IMR-90 (cell line): ENCODE measurements around the gene EFNA5. TPM values are rescaled to one million over a fixed set of nuclear protein-coding genes. Genes with fewer than 3 reads are reported as not detected.

Source experiments
- ATAC-seq: fragments of 200-7000 bp; cut with Tn5 transposase; 2 replicates; pipeline ENCODE4 v1.9.1; 2020; ENCODE audit warnings: low read depth, mild to moderate bottlenecking, moderate library complexity
- BruUV-seq: library from RNA; stranded (reverse); fragments of 400-500 nt; replicated peaks from 2 replicates; lab custom pipeline; 2021; lab: Mats Ljungman, UMichigan
- CTCF ChIA-PET: fragments of 300-600 bp; formaldehyde crosslinking; extraction: SDS; loops from one replicate; lab custom pipeline; 2021; ENCODE audit warnings: antibody characterized with exemption; lab: Yijun Ruan, JAX
- POLR2A ChIA-PET: fragments of 300-600 bp; sonication (Branson Sonifier 250); formaldehyde crosslinking; loops from one replicate; lab custom pipeline; 2022; ENCODE audit warnings: antibody characterized with exemption; ENCODE audit not compliant: unreplicated experiment; lab: Charles Lee
- DNase-seq: peaks from one replicate; pipeline ENCODE4 v3.0.0; 2013
- H2AFZ ChIP-seq: replicated peaks from 2 replicates; pipeline ENCODE3; 2013; ENCODE audit warnings: low read length, mild to moderate bottlenecking; ENCODE audit not compliant: poor library complexity
- H2AK5ac ChIP-seq: 2 replicates; pipeline ENCODE4 v1.6.1; 2013; ENCODE audit warnings: low read depth, low read length, inconsistent platforms
- H2AK9ac ChIP-seq: replicated peaks from 2 replicates; pipeline ENCODE3; 2013; ENCODE audit warnings: mild to moderate bottlenecking, low read depth, low read length, moderate library complexity; ENCODE audit not compliant: poor library complexity
- H2BK120ac ChIP-seq: 2 replicates; pipeline ENCODE4 v1.6.1; 2013; ENCODE audit warnings: low read depth, low read length, inconsistent platforms
- H2BK15ac ChIP-seq: 3 replicates; pipeline ENCODE4 v1.6.1; 2013; ENCODE audit warnings: low read depth, low read length, inconsistent platforms
- H2BK20ac ChIP-seq: 2 replicates; pipeline ENCODE4 v1.6.1; 2013; ENCODE audit warnings: low read depth, mild to moderate bottlenecking, inconsistent platforms, low read length, moderate library complexity
- H2BK5ac ChIP-seq: 2 replicates; pipeline ENCODE4 v1.6.1; 2013; ENCODE audit warnings: mild to moderate bottlenecking, low read depth, low read length, inconsistent platforms; ENCODE audit not compliant: poor library complexity, severe bottlenecking
- H3K14ac ChIP-seq: replicated peaks from 2 replicates; pipeline ENCODE4 v1.6.1; 2013; ENCODE audit warnings: low read depth, low read length, inconsistent platforms
- H3K18ac ChIP-seq: 2 replicates; pipeline ENCODE4 v1.6.1; 2013; ENCODE audit warnings: low read depth, low read length, control low read depth
- H3K23ac ChIP-seq: 2 replicates; pipeline ENCODE4 v1.6.1; 2013; ENCODE audit warnings: low read depth, low read length, inconsistent platforms
- H3K27ac ChIP-seq: 2 replicates; pipeline ENCODE4 v1.5.1; 2013; ENCODE audit warnings: mild to moderate bottlenecking, control low read depth, low read length; ENCODE audit not compliant: insufficient read depth
- H3K27me3 ChIP-seq: 2 replicates; pipeline ENCODE4 v1.6.1; 2013; ENCODE audit warnings: low read length; ENCODE audit not compliant: control insufficient read depth, insufficient read depth
- H3K36me3 ChIP-seq: 2 replicates; pipeline ENCODE4 v1.6.1; 2013; ENCODE audit warnings: low read length, mixed read lengths; ENCODE audit not compliant: control insufficient read depth, insufficient read depth
- H3K4ac ChIP-seq: 2 replicates; pipeline ENCODE4 v1.6.1; 2013; ENCODE audit warnings: low read depth, low read length, inconsistent platforms
- H3K4me1 ChIP-seq: 2 replicates; pipeline ENCODE4 v1.6.1; 2013; ENCODE audit warnings: low read length, mixed read lengths; ENCODE audit not compliant: control insufficient read depth, insufficient read depth
- H3K4me2 ChIP-seq: 2 replicates; pipeline ENCODE4 v1.6.1; 2013; ENCODE audit warnings: low read depth, mild to moderate bottlenecking, control low read depth, low read length, moderate library complexity
- H3K4me3 ChIP-seq: 2 replicates; pipeline ENCODE4 v1.5.1; 2013; ENCODE audit warnings: low read depth, mild to moderate bottlenecking, control low read depth, low read length, moderate library complexity; ENCODE audit not compliant: insufficient read depth
- H3K56ac ChIP-seq: 2 replicates; pipeline ENCODE4 v1.6.1; 2013; ENCODE audit warnings: low read length, inconsistent platforms; ENCODE audit not compliant: insufficient read depth; ENCODE audit errors: extremely low read depth
- H3K79me1 ChIP-seq, 2 experiments: 2 replicates each; pipeline ENCODE4 v1.6.1; 2013; ENCODE audit warnings: low read length in 2 of 2, inconsistent platforms in 1 of 2, low read depth in 1 of 2
- H3K9ac ChIP-seq: 2 replicates; pipeline ENCODE4 v1.6.1; 2013; ENCODE audit warnings: low read depth, low read length, control low read depth
- H3K9me1 ChIP-seq: 2 replicates; pipeline ENCODE4 v1.6.1; 2013; ENCODE audit warnings: low read length, inconsistent platforms; ENCODE audit not compliant: insufficient read depth
- H3K9me3 ChIP-seq: 2 replicates; pipeline ENCODE4 v1.6.1; 2013; ENCODE audit warnings: low read length; ENCODE audit not compliant: control insufficient read depth, insufficient read depth
- H4K20me1 ChIP-seq: 2 replicates; pipeline ENCODE4 v1.6.1; 2013; ENCODE audit warnings: low read length, inconsistent platforms; ENCODE audit not compliant: insufficient read depth
- H4K5ac ChIP-seq: 2 replicates; pipeline ENCODE4 v1.6.1; 2013; ENCODE audit warnings: mild to moderate bottlenecking, low read depth, low read length, control low read depth
- H4K8ac ChIP-seq, 2 experiments: 2 replicates each; pipeline ENCODE4 v1.6.1; 2013; ENCODE audit warnings: low read depth in 2 of 2, low read length in 2 of 2, control low read depth in 1 of 2, inconsistent platforms in 1 of 2
- H4K91ac ChIP-seq: 2 replicates; pipeline ENCODE4 v1.6.1; 2013; ENCODE audit warnings: low read depth, low read length, inconsistent platforms; ENCODE audit not compliant: insufficient read depth
- CTCF ChIP-seq: conservative IDR thresholded peaks from 2 replicates; pipeline ENCODE4 v1.5.1; 2012; ENCODE audit warnings: mild to moderate bottlenecking, low read depth, low read length, improper control_type of control experiment
- FOS ChIP-seq: fragments of 150-350 bp; IDR thresholded peaks from 2 replicates; pipeline ENCODE4 v1.6.1; 2016; ENCODE audit warnings: low read depth, low read length
- SMC3 ChIP-seq: fragments of 150-350 bp; IDR thresholded peaks from 2 replicates; pipeline ENCODE4 v1.6.1; 2016; ENCODE audit warnings: low read depth, mild to moderate bottlenecking, antibody characterized with exemption, low read length, moderate library complexity
- whole genome bisulfite sequencing, 2 experiments: methylation state at CpG; one replicate each; pipeline versions ENCODE4 v1.1.5 to v1.1.7; 2013; ENCODE audit warnings: missing lambda C conversion rate in 2 of 2; ENCODE audit not compliant: insufficient read length in 1 of 2; ENCODE audit errors: extremely low coverage in 2 of 2; 5-methylcytosine and 5-hydroxymethylcytosine counted together
- dilution Hi-C: fragments of 300-500 bp; cut with HindIII; formaldehyde crosslinking; loops from one replicate; pipeline ENCODE4 v1.14.3; 2018; ENCODE audit warnings: low sequenced_read_pairs; ENCODE audit not compliant: unreplicated experiment
- in situ Hi-C: fragments of 300-500 bp; cut with MboI; formaldehyde crosslinking; loops from 3 replicates; pipeline ENCODE4 v1.14.3; 2019; ENCODE audit warnings: low sequenced_read_pairs, inconsistent platforms, mixed read lengths
- intact Hi-C: fragments of 100-400 bp; cut with micrococcal nuclease; formaldehyde crosslinking; loops from 2 replicates; pipeline ENCODE4 v1.10.0; 2022
- polyA plus RNA-seq, 3 experiments: library from polyadenylated mRNA; depleted of rRNA; stranded (reverse); fragments of >200 nt; gene quantifications; 2 replicates each; pipeline ENCODE4 v1.2.3, GENCODE V29; 2012; ENCODE audit warnings: low replicate concordance in 1 of 3
- total RNA-seq: library from RNA; depleted of rRNA; stranded (reverse); fragments of >200 nt; gene quantifications from 2 replicates; pipeline ENCODE4 v1.2.3, GENCODE V29; 2012
- TF ChIP-seq, protein P1 (sequence below): fragments of 150-350 bp; IDR thresholded peaks from 2 replicates; pipeline ENCODE4 v1.6.1; 2017; ENCODE audit warnings: mild to moderate bottlenecking, antibody characterized with exemption, low read length, low read depth

The EFNA5 gene
- total and polyA plus RNA-seq, 2 of the 4 experiments (the other 2 are of a cell fraction) = 1.5 to 1.6 TPM

GRCh38 chr5:107619781-107620180 is 51.0 kb downstream of the EFNA5 start:
- H2AFZ ChIP-seq = no peak overlapping the region
- H4K8ac ChIP-seq = no peak overlapping the region
- no peak overlapping the region for H2BK5ac ChIP-seq
- H3K79me1 ChIP-seq = no peaks in the 10 kb centered on the region; a peak in 1 of 4 replicates
- no TSS peak for BruUV-seq
- no peaks in the 10 kb centered on the region for H3K27me3 ChIP-seq
- no peak for TF ChIP-seq FOS
- TF ChIP-seq, protein P1, sequence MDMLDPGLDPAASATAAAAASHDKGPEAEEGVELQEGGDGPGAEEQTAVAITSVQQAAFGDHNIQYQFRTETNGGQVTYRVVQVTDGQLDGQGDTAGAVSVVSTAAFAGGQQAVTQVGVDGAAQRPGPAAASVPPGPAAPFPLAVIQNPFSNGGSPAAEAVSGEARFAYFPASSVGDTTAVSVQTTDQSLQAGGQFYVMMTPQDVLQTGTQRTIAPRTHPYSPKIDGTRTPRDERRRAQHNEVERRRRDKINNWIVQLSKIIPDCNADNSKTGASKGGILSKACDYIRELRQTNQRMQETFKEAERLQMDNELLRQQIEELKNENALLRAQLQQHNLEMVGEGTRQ = no peak
- no peak for TF ChIP-seq SMC3
- no peak for TF ChIP-seq CTCF
- no peak overlapping the region for H3K4me2 ChIP-seq
- H4K20me1 ChIP-seq = no peaks in the 10 kb centered on the region
- no peak overlapping the region for H3K4me3 ChIP-seq
- no peak overlapping the region for H2BK20ac ChIP-seq
- dilution Hi-C loops = no loop called here
- H2BK120ac ChIP-seq = no peak overlapping the region
- H2AK5ac ChIP-seq = no peak overlapping the region
- H3K56ac ChIP-seq = no peak overlapping the region
- no CpG with 5 or more reads among the region's 2 CpGs for WGBS, 2 experiments
- H2AK9ac ChIP-seq = no peak overlapping the region
- no peak overlapping the region for H3K9ac ChIP-seq
- no peak overlapping the region for H4K5ac ChIP-seq
- no peak overlapping the region for H3K18ac ChIP-seq
- no peak overlapping the region for H3K23ac ChIP-seq
- intact Hi-C loops = no loop called here
- DNase-seq = no peak
- no peaks in the 10 kb centered on the region for H3K36me3 ChIP-seq
- ChIA-PET POLR2A (no interaction called here), CTCF (no interaction called here)
- no peak overlapping the region for H2BK15ac ChIP-seq
- no peaks in the 10 kb centered on the region for H3K9me3 ChIP-seq
- ATAC-seq = no peak
- no peaks in the 10 kb centered on the region for H3K4me1 ChIP-seq
- H3K9me1 ChIP-seq = no peaks in the 10 kb centered on the region
- no peak overlapping the region for H4K91ac ChIP-seq
- no peak overlapping the region for H3K4ac ChIP-seq
- no peak overlapping the region for H3K14ac ChIP-seq
- in situ Hi-C loops = no loop called here
- H3K27ac ChIP-seq = no peak overlapping the region
